ENCODE measurements around the gene TTYH2. TPM values are rescaled to one million over a fixed set of nuclear protein-coding genes. Genes with fewer than 3 reads are reported as not detected.

The TTYH2 gene
- total RNA-seq, 1 experiment from 2014 or later: 4.5 TPM

- no peak for TF ChIP-seq E2F5 (CRISPR knock-in tag; IDR thresholded peaks at IDR 0.05)
- TF ChIP-seq MYBL2 (CRISPR knock-in tag; IDR thresholded peaks at IDR 0.05): no peak; the same call in 1 of the 2 replicates
- peak; percentile 61 for TF ChIP-seq AR (CRISPR knock-in tag; IDR thresholded peaks at IDR 0.05)
- no peak for TF ChIP-seq ZNF317 (CRISPR knock-in tag; IDR thresholded peaks at IDR 0.05; ENCODE audit: borderline replicate concordance, low read depth)
- peak; percentile 93; the same call in 1 of the 2 replicates for TF ChIP-seq ZNF532 (CRISPR knock-in tag; IDR thresholded peaks at IDR 0.05; ENCODE audit: borderline replicate concordance)
- TF ChIP-seq GABPB1 (CRISPR knock-in tag; IDR thresholded peaks at IDR 0.05): no peak
- TF ChIP-seq NR3C1 (CRISPR knock-in tag; conservative IDR thresholded peaks at IDR 0.05; ENCODE audit: low read depth): no peak
- no peak for TF ChIP-seq ZNF396 (CRISPR knock-in tag; IDR thresholded peaks at IDR 0.05; ENCODE audit: borderline replicate concordance)
- no peak for TF ChIP-seq TEAD4 (CRISPR knock-in tag; IDR thresholded peaks at IDR 0.05)
- TF ChIP-seq ZBTB43 (CRISPR knock-in tag; IDR thresholded peaks at IDR 0.05): no peak
- TF ChIP-seq CREM (CRISPR knock-in tag; IDR thresholded peaks at IDR 0.05): 0 out of 2 replicates have a peak, but pooled peaks have one; percentile 61
- TF ChIP-seq PRRX2 (CRISPR knock-in tag; IDR thresholded peaks at IDR 0.05): peak; percentile 66
- no peak for TF ChIP-seq GTF2I (CRISPR knock-in tag; conservative IDR thresholded peaks at IDR 0.05)
- no peak for TF ChIP-seq JAZF1 (CRISPR knock-in tag; IDR thresholded peaks at IDR 0.05)
- no peak for TF ChIP-seq JUN (CRISPR knock-in tag; IDR thresholded peaks at IDR 0.05)
- no peak for TF ChIP-seq STAT6 (CRISPR knock-in tag; conservative IDR thresholded peaks at IDR 0.05; ENCODE audit: low read depth)
- TF ChIP-seq FOXJ3 (CRISPR knock-in tag; IDR thresholded peaks at IDR 0.05; ENCODE audit: borderline replicate concordance): no peak
- peak; percentile 34; the same call in 1 of the 2 replicates for TF ChIP-seq TEAD1 (CRISPR knock-in tag; IDR thresholded peaks at IDR 0.05)
- TF ChIP-seq ZBTB21 (CRISPR knock-in tag; IDR thresholded peaks at IDR 0.05; ENCODE audit: borderline replicate concordance): no peak
- peak; percentile 24; the same call in 1 of the 2 replicates for TF ChIP-seq ZNF425 (CRISPR knock-in tag; conservative IDR thresholded peaks at IDR 0.05)
- no peak for TF ChIP-seq ZNF263 (CRISPR knock-in tag; IDR thresholded peaks at IDR 0.05; ENCODE audit: low read depth)
- TF ChIP-seq ZMAT4 (CRISPR knock-in tag; IDR thresholded peaks at IDR 0.05): no peak
Observed at GRCh38 chr17:74211141-74211911, 2.0 kb upstream of the TTYH2 start (continued).

Measured in WTC11 (cell line).